Activated T-cell treated with anti-CD3 and anti-CD28 coated beads, Interleukin-2, amount 50 U/mL, for 1 hour (primary cell): ENCODE data around the gene MYO9B.
"Not testable (repeated sequence)": the region's sequence is repeated elsewhere in the genome, so short reads cannot be mapped to it uniquely, and the experiment has no call there.

Experiments
- DNase-seq: peaks from one replicate; pipeline ENCODE4 v3.0.0-alpha.2; 2020

Gene MYO9B

GRCh38 chr19:17121736-17122293 is 46.2 kb downstream of the MYO9B start:
- no peak for DNase-seq

GRCh38 chr19:17123041-17123440 is 47.5 kb downstream of the MYO9B start:
- no peak for DNase-seq

GRCh38 chr19:17124025-17124424 is 48.4 kb downstream of the MYO9B start:
- no peak for DNase-seq

- peak; percentile 32 for DNase-seq
Observed at GRCh38 chr19:17125062-17125727, 49.6 kb downstream of the MYO9B start.

GRCh38 chr19:17125728-17126677 is 50.4 kb downstream of the MYO9B start:
- DNase-seq, result peak; percentile 74

- no peak for DNase-seq
Observed at GRCh38 chr19:17127671-17128070, 52.1 kb downstream of the MYO9B start.

- DNase-seq, result no peak
Observed at GRCh38 chr19:17128403-17128802, 52.8 kb downstream of the MYO9B start.

GRCh38 chr19:17128820-17129219 is 53.2 kb downstream of the MYO9B start:
- DNase-seq, result no peak

- no peak for DNase-seq
Observed at GRCh38 chr19:17129377-17129776, 53.8 kb downstream of the MYO9B start.

- peak; percentile 38 for DNase-seq
Observed at GRCh38 chr19:17135001-17135853, 59.6 kb downstream of the MYO9B start.

- DNase-seq, result no peak
Observed at GRCh38 chr19:17136021-17136420, 60.4 kb downstream of the MYO9B start.

GRCh38 chr19:17136617-17137016 is 61.0 kb downstream of the MYO9B start:
- no peak for DNase-seq

GRCh38 chr19:17137417-17137816 is 61.8 kb downstream of the MYO9B start:
- DNase-seq, result no peak

GRCh38 chr19:17138052-17138846 is 62.7 kb downstream of the MYO9B start:
- not testable (repeated sequence) for DNase-seq

GRCh38 chr19:17138937-17139598 is 63.5 kb downstream of the MYO9B start:
- no peak for DNase-seq

GRCh38 chr19:17144771-17145170 is 69.2 kb downstream of the MYO9B start:
- DNase-seq, result not testable (repeated sequence)

- DNase-seq, result no peak
Observed at GRCh38 chr19:17145546-17146497, 70.2 kb downstream of the MYO9B start.

GRCh38 chr19:17148130-17148529 is 72.6 kb downstream of the MYO9B start:
- no peak for DNase-seq

- DNase-seq, result no peak
Observed at GRCh38 chr19:17149393-17150135, 74.0 kb downstream of the MYO9B start.
